Stimulated activated CD4-positive, alpha-beta T cell treated with anti-CD3 and anti-CD28 coated beads, TNF-alpha, amount 100 ng/mL, for 4 hours (primary cell): ENCODE results near the gene SOD2.
"Not testable (repeated sequence)": the region's sequence is repeated elsewhere in the genome, so short reads cannot be mapped to it uniquely, and the experiment has no call there.

ENCODE experiments used
- DNase-seq, 3 experiments: peaks; one replicate each; pipeline ENCODE4 v3.0.0-alpha.2; 2020; ENCODE audit warnings: low read depth in 3 of 3

Gene SOD2

GRCh38 chr6:159682810-159683209, 10.2 kb downstream of the SOD2 start:
- no peak for DNase-seq

GRCh38 chr6:159682295-159682694, 10.7 kb downstream of the SOD2 start:
- DNase-seq, result no peak

GRCh38 chr6:159681191-159681880, 11.7 kb downstream of the SOD2 start:
- no peak for DNase-seq

- no peak for DNase-seq
These were observed 12.9 kb downstream of the SOD2 start for GRCh38 chr6:159680104-159680503.

GRCh38 chr6:159679091-159680077, 13.7 kb downstream of the SOD2 start:
- no peak for DNase-seq

- no peak for DNase-seq
These were observed 14.5 kb downstream of the SOD2 start for GRCh38 chr6:159678574-159678973.

GRCh38 chr6:159677506-159678165, 15.4 kb downstream of the SOD2 start:
- DNase-seq, result no peak

- DNase-seq, result no peak
These were observed 16.0 kb downstream of the SOD2 start for GRCh38 chr6:159676890-159677505.

- not testable (repeated sequence) for DNase-seq
These were observed 16.8 kb downstream of the SOD2 start for GRCh38 chr6:159676236-159676635.

- no peak for DNase-seq
These were observed 27.0 kb downstream of the SOD2 start for GRCh38 chr6:159665868-159666635.

GRCh38 chr6:159663368-159663889, 29.6 kb downstream of the SOD2 start:
- not testable (repeated sequence) for DNase-seq

GRCh38 chr6:159661977-159662376, 31.1 kb downstream of the SOD2 start:
- not testable (repeated sequence) for DNase-seq

GRCh38 chr6:159655409-159655988, 37.5 kb downstream of the SOD2 start:
- DNase-seq, result no peak

- no peak for DNase-seq
These were observed 38.5 kb downstream of the SOD2 start for GRCh38 chr6:159654483-159655098.

- no peak for DNase-seq
These were observed 42.7 kb downstream of the SOD2 start for GRCh38 chr6:159650314-159650713.

- DNase-seq, result no peak
These were observed 43.6 kb downstream of the SOD2 start for GRCh38 chr6:159649441-159649840.

GRCh38 chr6:159646733-159647132, 46.3 kb downstream of the SOD2 start:
- DNase-seq, result no peak

- no peak for DNase-seq
These were observed 46.9 kb downstream of the SOD2 start for GRCh38 chr6:159646116-159646515.

GRCh38 chr6:159645640-159646039, 47.4 kb downstream of the SOD2 start:
- no peak for DNase-seq
